ENCODE results near the gene CRYBG3.

CRYBG3 gene

DNA sequence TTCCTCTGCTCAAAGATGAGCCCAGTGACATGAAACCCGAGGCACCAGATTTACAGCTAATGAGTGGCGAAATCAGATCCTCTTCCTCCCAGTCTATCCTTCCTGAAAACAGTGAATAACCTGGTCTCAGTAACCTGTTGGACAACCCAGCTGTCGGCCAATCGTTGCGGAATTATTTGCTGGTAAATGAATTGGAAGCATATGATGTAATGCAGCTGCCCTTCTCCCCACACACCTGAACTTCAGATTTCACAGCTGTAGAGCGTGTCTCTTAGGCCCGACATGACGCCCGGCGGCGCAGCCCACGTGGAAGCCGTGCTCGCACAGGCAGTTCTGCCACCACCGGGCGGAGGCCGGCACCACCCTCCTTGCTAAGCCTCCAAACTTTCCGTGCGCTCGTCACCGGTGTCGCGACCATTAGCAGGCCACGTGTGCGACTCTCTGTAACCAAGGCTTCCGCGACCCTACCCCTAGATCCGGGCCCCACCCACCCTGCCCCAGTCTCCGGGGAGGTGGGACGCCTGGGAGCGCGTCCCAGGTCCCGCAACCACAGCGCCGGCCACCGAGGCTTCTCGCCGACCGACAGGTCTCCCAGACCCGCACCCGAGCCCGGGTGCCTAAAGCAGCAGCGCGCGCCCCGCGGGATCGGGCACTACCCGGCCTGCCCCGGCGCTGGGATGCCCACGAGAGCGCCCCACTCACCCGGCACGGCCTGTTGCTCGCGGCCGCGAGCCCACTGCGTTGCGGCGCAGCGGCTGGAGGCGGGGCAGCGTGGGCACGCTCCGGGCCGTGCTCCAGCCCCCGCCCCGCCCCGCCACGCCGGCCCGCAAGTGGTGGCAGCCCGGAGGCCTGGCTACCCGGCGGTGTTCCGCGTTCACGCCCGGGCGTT is 150.1 kb downstream of the CRYBG3 start, which contains the start of gene RIOX2:
Gene RIOX2 (minus strand): TSS at position 753 of the 889 bp plus-strand sequence. CDS start 4,838 bp downstream, outside the sequence.
- H3K79me1 ChIP-seq (ENCODE audit: low read length): no peaks in the 10 kb centered on the region
- no peak within 1 kb of the TSS for H2AFZ ChIP-seq (ENCODE audit: insufficient read depth, low read length, poor library complexity)
- no peaks in the 10 kb centered on the region for H3K79me2 ChIP-seq (ENCODE audit: control insufficient read depth, insufficient read depth, low read length, poor library complexity)
- no peak within 1 kb of the TSS for H2BK5ac ChIP-seq (ENCODE audit: low read depth, low read length, poor library complexity)
- peak within 1 kb of the TSS; percentile 84 for H3K4me2 ChIP-seq (ENCODE audit: low read length)
- H3K9me3 ChIP-seq (ENCODE audit: insufficient read depth, low read depth, low read length): no peaks in the 10 kb centered on the region
- H2BK120ac ChIP-seq (ENCODE audit: insufficient read depth, low read length, poor library complexity): no peak within 1 kb of the TSS
- H3K4me3 ChIP-seq (ENCODE audit: low read depth, low read length): peak within 1 kb of the TSS; percentile 96
- no peaks in the 10 kb centered on the region for H3K27me3 ChIP-seq (ENCODE audit: insufficient read depth, low read length)
- H3K9ac ChIP-seq (ENCODE audit: low read length): peak within 1 kb of the TSS; percentile 93
- no CpG with 5 or more reads among the region's 82 CpGs for WGBS (ENCODE audit: extremely low coverage, insufficient coverage, insufficient read length)
- peak within 1 kb of the TSS; percentile 50 for H3K27ac ChIP-seq (ENCODE audit: low read depth, low read length)
- no peak within 1 kb of the TSS for H3K14ac ChIP-seq (ENCODE audit: low read length)
- peak; percentile 97 to 98 for DNase-seq
- H3K36me3 ChIP-seq (ENCODE audit: control insufficient read depth in 1 of 2, insufficient read depth in 2 of 2, low read length in 2 of 2): no peaks in the 10 kb centered on the region
- H3K4me1 ChIP-seq (ENCODE audit: control insufficient read depth in 1 of 2, insufficient read depth in 2 of 2, low read length in 2 of 2): peaks cover 0 to 2% of the 10 kb centered on the region in 2 experiments
- peak within 1 kb of the TSS; percentile 77 for H4K91ac ChIP-seq (ENCODE audit: low read depth, low read length)
- H2BK12ac ChIP-seq (ENCODE audit: low read length): no peak within 1 kb of the TSS
- no peak within 1 kb of the TSS for H2AK5ac ChIP-seq (ENCODE audit: low read length)
- H3K4ac ChIP-seq (ENCODE audit: low read depth, low read length): no peak within 1 kb of the TSS
- H4K12ac ChIP-seq (ENCODE audit: low read depth, low read length): no peak within 1 kb of the TSS
- H4K8ac ChIP-seq (ENCODE audit: low read depth, low read length): peak within 1 kb of the TSS; percentile 54
- H3K18ac ChIP-seq (ENCODE audit: low read length): peak within 1 kb of the TSS; percentile 84
- H3K23ac ChIP-seq (ENCODE audit: low read length): no peak within 1 kb of the TSS

GRCh38 chr3:97972976-97973375 is 151.2 kb downstream of the CRYBG3 start:
- Histone ChIP-seq H3K23ac (ENCODE audit: low read length) (no peak overlapping the region), H2BK12ac (ENCODE audit: low read length) (no peak overlapping the region), H3K27ac (ENCODE audit: low read depth, low read length) (no peak overlapping the region), H3K79me2 (ENCODE audit: control insufficient read depth, insufficient read depth, low read length, poor library complexity) (no peaks in the 10 kb centered on the region), H2BK5ac (ENCODE audit: low read depth, low read length, poor library complexity) (no peak overlapping the region), H3K18ac (ENCODE audit: low read length) (no peak overlapping the region), H3K9ac (ENCODE audit: low read length) (no peak overlapping the region), H3K9me3 (ENCODE audit: insufficient read depth, low read depth, low read length) (no peaks in the 10 kb centered on the region), H3K79me1 (ENCODE audit: low read length) (no peaks in the 10 kb centered on the region), H4K8ac (ENCODE audit: low read depth, low read length) (no peak overlapping the region), H3K4ac (ENCODE audit: low read depth, low read length) (no peak overlapping the region), H4K91ac (ENCODE audit: low read depth, low read length) (no peak overlapping the region), H2AFZ (ENCODE audit: insufficient read depth, low read length, poor library complexity) (no peak overlapping the region), H3K4me2 (ENCODE audit: low read length) (no peak overlapping the region), H2BK120ac (ENCODE audit: insufficient read depth, low read length, poor library complexity) (no peak overlapping the region), H3K4me1 (ENCODE audit: control insufficient read depth in 1 of 2, insufficient read depth in 2 of 2, low read length in 2 of 2) (no peaks in the 10 kb centered on the region), H3K14ac (ENCODE audit: low read length) (no peak overlapping the region), H2AK5ac (ENCODE audit: low read length) (no peak overlapping the region), H3K4me3 (ENCODE audit: low read depth, low read length) (no peak overlapping the region), H3K36me3 (ENCODE audit: control insufficient read depth in 1 of 2, insufficient read depth in 2 of 2, low read length in 2 of 2) (no peaks in the 10 kb centered on the region), H3K27me3 (ENCODE audit: insufficient read depth, low read length) (no peaks in the 10 kb centered on the region), H4K12ac (ENCODE audit: low read depth, low read length) (no peak overlapping the region)
- DNase-seq: no peak
- WGBS (ENCODE audit: extremely low coverage, insufficient coverage, insufficient read length): no CpG with 5 or more reads among the region's 9 CpGs

- Histone ChIP-seq H4K12ac (ENCODE audit: low read depth, low read length) (no peak overlapping the region), H3K27ac (ENCODE audit: low read depth, low read length) (no peak overlapping the region), H2BK5ac (ENCODE audit: low read depth, low read length, poor library complexity) (no peak overlapping the region), H3K4me2 (ENCODE audit: low read length) (no peak overlapping the region), H4K8ac (ENCODE audit: low read depth, low read length) (no peak overlapping the region), H3K9ac (ENCODE audit: low read length) (no peak overlapping the region), H3K23ac (ENCODE audit: low read length) (no peak overlapping the region), H3K4me1 (ENCODE audit: control insufficient read depth in 1 of 2, insufficient read depth in 2 of 2, low read length in 2 of 2) (no peaks in the 10 kb centered on the region), H3K18ac (ENCODE audit: low read length) (no peak overlapping the region), H3K9me3 (ENCODE audit: insufficient read depth, low read depth, low read length) (no peaks in the 10 kb centered on the region), H3K4me3 (ENCODE audit: low read depth, low read length) (no peak overlapping the region), H2AK5ac (ENCODE audit: low read length) (no peak overlapping the region), H3K4ac (ENCODE audit: low read depth, low read length) (no peak overlapping the region), H4K91ac (ENCODE audit: low read depth, low read length) (no peak overlapping the region), H2AFZ (ENCODE audit: insufficient read depth, low read length, poor library complexity) (no peak overlapping the region), H3K36me3 (ENCODE audit: control insufficient read depth in 1 of 2, insufficient read depth in 2 of 2, low read length in 2 of 2) (no peaks in the 10 kb centered on the region), H2BK120ac (ENCODE audit: insufficient read depth, low read length, poor library complexity) (no peak overlapping the region), H3K79me2 (ENCODE audit: control insufficient read depth, insufficient read depth, low read length, poor library complexity) (no peaks in the 10 kb centered on the region), H2BK12ac (ENCODE audit: low read length) (no peak overlapping the region), H3K27me3 (ENCODE audit: insufficient read depth, low read length) (no peaks in the 10 kb centered on the region), H3K14ac (ENCODE audit: low read length) (no peak overlapping the region), H3K79me1 (ENCODE audit: low read length) (no peaks in the 10 kb centered on the region)
- no peak for DNase-seq
- WGBS (ENCODE audit: extremely low coverage, insufficient coverage, insufficient read length): no CpG with 5 or more reads among the region's 3 CpGs
Measured at GRCh38 chr3:97974996-97975395, 153.2 kb downstream of the CRYBG3 start.

GRCh38 chr3:97975466-97975865 is 153.7 kb downstream of the CRYBG3 start:
- no peak overlapping the region for H4K91ac ChIP-seq (ENCODE audit: low read depth, low read length)
- no peak overlapping the region for H2BK12ac ChIP-seq (ENCODE audit: low read length)
- no peak overlapping the region for H3K9ac ChIP-seq (ENCODE audit: low read length)
- no peak for DNase-seq
- H3K9me3 ChIP-seq (ENCODE audit: insufficient read depth, low read depth, low read length): no peaks in the 10 kb centered on the region
- no peak overlapping the region for H3K14ac ChIP-seq (ENCODE audit: low read length)
- H2BK5ac ChIP-seq (ENCODE audit: low read depth, low read length, poor library complexity): no peak overlapping the region
- H3K23ac ChIP-seq (ENCODE audit: low read length): no peak overlapping the region
- H3K36me3 ChIP-seq (ENCODE audit: control insufficient read depth in 1 of 2, insufficient read depth in 2 of 2, low read length in 2 of 2): no peaks in the 10 kb centered on the region
- no peaks in the 10 kb centered on the region for H3K4me1 ChIP-seq (ENCODE audit: control insufficient read depth in 1 of 2, insufficient read depth in 2 of 2, low read length in 2 of 2)
- H2AK5ac ChIP-seq (ENCODE audit: low read length): no peak overlapping the region
- H4K12ac ChIP-seq (ENCODE audit: low read depth, low read length): no peak overlapping the region
- WGBS (ENCODE audit: extremely low coverage, insufficient coverage, insufficient read length): no CpG with 5 or more reads among the region's 1 CpG
- no peak overlapping the region for H4K8ac ChIP-seq (ENCODE audit: low read depth, low read length)
- no peaks in the 10 kb centered on the region for H3K79me1 ChIP-seq (ENCODE audit: low read length)
- no peak overlapping the region for H2AFZ ChIP-seq (ENCODE audit: insufficient read depth, low read length, poor library complexity)
- no peak overlapping the region for H3K4me2 ChIP-seq (ENCODE audit: low read length)
- no peak overlapping the region for H3K4me3 ChIP-seq (ENCODE audit: low read depth, low read length)
- no peak overlapping the region for H2BK120ac ChIP-seq (ENCODE audit: insufficient read depth, low read length, poor library complexity)
- H3K27me3 ChIP-seq (ENCODE audit: insufficient read depth, low read length): no peaks in the 10 kb centered on the region
- no peak overlapping the region for H3K18ac ChIP-seq (ENCODE audit: low read length)
- no peak overlapping the region for H3K27ac ChIP-seq (ENCODE audit: low read depth, low read length)
- H3K79me2 ChIP-seq (ENCODE audit: control insufficient read depth, insufficient read depth, low read length, poor library complexity): no peaks in the 10 kb centered on the region
- no peak overlapping the region for H3K4ac ChIP-seq (ENCODE audit: low read depth, low read length)

Data from trophoblast cell (in vitro differentiated cells and primary cell).